GM19397 (cell line): ENCODE data around the gene TIMM17A.
A peak's percentile ranks its signal among the peaks of the same experiment; 100 is the strongest.

Experiments
- ATAC-seq: cut with Tn5 transposase; IDR thresholded peaks from one replicate; pipeline ENCODE4 v1.9.1; 2021; ENCODE audit warnings: mild to moderate bottlenecking, moderate library complexity; ENCODE audit not compliant: unreplicated experiment

Gene TIMM17A

DNA sequence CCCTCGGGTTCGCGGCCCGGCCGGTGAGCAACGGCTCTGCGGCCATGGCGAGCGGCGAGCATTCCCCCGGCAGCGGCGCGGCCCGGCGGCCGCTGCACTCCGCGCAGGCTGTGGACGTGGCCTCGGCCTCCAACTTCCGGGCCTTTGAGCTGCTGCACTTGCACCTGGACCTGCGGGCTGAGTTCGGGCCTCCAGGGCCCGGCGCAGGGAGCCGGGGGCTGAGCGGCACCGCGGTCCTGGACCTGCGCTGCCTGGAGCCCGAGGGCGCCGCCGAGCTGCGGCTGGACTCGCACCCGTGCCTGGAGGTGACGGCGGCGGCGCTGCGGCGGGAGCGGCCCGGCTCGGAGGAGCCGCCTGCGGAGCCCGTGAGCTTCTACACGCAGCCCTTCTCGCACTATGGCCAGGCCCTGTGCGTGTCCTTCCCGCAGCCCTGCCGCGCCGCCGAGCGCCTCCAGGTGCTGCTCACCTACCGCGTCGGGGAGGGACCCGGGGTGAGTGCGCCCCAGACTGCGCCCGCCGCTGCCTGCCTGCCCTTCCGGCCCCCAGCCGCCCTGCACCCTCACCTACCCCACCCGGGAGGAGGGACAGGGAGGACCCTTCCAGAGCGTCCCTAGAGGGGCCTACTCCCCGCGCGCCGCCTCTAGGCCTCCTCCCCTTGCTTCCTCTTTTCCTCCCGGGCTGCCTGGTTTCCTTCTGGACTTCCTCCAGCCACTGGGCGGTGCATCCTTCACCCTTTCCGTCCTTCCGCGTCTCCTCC, 27.5 kb downstream of the TIMM17A start, which contains the start of gene RNPEP:
RNPEP (plus strand) TSS at position 26 of the 757 bp plus-strand sequence; CDS start at position 45, 19 bp downstream.
- ATAC-seq: peak; percentile 78

DNA sequence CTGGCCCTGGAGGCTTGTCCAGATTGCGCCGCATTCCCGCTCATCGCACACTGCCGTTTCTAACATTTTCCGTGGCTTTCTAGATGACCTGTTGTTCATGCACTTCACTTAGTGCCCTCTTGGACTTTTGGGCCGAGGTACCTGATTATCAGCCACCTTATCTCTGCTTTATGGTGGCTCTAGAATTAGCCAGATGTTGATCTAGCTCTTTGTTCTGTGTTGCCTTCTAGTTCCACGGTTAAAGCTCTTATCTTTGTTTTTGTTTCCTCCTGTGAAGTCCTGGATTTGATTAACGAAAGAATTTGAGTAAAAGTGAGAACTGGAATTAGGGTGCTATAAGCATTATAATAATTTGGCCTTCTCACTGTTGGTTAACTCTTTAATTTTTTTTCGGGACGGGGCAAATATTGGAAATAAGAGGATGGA, 28.1 kb downstream of the TIMM17A start:
- ATAC-seq: no peak

DNA sequence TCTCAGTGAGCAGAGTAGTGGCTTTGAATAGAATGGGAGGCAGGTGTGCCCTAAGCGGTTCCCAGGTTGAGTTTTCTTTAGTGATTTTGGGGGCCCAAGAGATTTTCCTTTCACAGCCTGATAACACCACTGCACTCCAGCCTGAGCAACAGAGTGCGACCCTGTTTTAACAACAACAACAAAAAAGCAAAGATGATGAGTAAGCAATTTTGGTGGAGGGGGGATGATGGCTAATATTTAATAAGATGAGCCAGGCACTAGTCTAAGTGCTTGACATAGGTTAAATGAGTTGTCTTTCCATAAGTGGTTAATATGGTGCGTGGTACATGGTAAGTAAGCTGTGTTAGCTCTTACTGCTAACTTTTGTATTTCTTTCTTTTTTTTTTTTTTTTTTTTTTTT, 29.1 kb downstream of the TIMM17A start:
- ATAC-seq: no peak

GRCh38 chr1:201985355-201985754, 30.1 kb downstream of the TIMM17A start:
- no peak for ATAC-seq

- no peak for ATAC-seq
Observed at GRCh38 chr1:201988601-201989000, 33.3 kb downstream of the TIMM17A start.

- no peak for ATAC-seq
Observed at GRCh38 chr1:201989354-201990128, 34.2 kb downstream of the TIMM17A start.

- no peak for ATAC-seq
Observed at GRCh38 chr1:201990427-201990826, 35.1 kb downstream of the TIMM17A start.

- no peak for ATAC-seq
Observed at GRCh38 chr1:201999625-202000238, 44.4 kb downstream of the TIMM17A start.

GRCh38 chr1:202002507-202002906, 47.2 kb downstream of the TIMM17A start:
- ATAC-seq: no peak

- ATAC-seq: no peak
Observed at GRCh38 chr1:202004711-202005110, 49.4 kb downstream of the TIMM17A start.

DNA sequence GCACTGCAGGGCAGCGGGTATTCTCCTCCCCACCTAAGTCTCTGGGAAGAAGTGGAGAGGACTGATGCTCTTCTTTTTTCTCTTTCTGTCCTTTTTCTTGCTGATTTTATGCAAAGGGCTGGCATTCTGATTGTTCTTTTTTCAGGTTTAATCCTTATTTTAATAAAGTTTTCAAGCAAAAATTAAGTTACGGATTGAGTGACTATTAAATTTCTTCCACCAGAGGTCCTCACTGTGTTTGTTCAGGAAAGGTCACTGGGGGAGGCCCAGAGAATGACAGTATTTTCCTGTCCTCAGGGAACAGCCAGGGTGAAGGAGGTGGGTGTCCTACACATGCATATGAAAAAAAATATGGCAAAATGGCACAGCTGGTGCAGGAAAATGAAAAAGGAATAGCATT, 50.7 kb downstream of the TIMM17A start:
- no peak for ATAC-seq

- ATAC-seq: no peak
Observed at GRCh38 chr1:202007304-202007703, 52.0 kb downstream of the TIMM17A start.

- no peak for ATAC-seq
Observed at GRCh38 chr1:202007805-202008489, 52.6 kb downstream of the TIMM17A start.

- ATAC-seq: peak; percentile 39
Observed at GRCh38 chr1:202009326-202010179, 54.2 kb downstream of the TIMM17A start.

GRCh38 chr1:202010180-202011015, 55.1 kb downstream of the TIMM17A start, which contains the start of gene ELF3:
ELF3 (plus strand) TSS chr1:202010587; CDS start chr1:202011137, 550 bp downstream.
- peak; percentile 45 for ATAC-seq

DNA sequence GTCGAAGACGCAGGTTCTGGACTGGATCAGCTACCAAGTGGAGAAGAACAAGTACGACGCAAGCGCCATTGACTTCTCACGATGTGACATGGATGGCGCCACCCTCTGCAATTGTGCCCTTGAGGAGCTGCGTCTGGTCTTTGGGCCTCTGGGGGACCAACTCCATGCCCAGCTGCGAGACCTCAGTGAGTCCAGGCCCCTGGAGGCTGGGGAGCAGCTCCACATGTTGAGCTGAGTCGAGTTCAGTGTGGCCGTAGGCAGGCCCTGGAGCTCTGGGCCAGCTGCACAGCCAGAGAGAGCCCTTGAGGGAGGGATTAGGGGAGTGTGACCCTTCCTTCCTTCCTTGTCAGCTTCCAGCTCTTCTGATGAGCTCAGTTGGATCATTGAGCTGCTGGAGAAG, 56.7 kb downstream of the TIMM17A start:
- ATAC-seq: no peak

GRCh38 chr1:202012544-202013478, 57.5 kb downstream of the TIMM17A start:
- ATAC-seq: no peak

GRCh38 chr1:202013603-202014002, 58.3 kb downstream of the TIMM17A start:
- ATAC-seq: no peak
